ENCODE results near the gene SP140L. TPM values are rescaled to one million over a fixed set of nuclear protein-coding genes. Genes with fewer than 3 reads are reported as not detected.

The SP140L gene
- total RNA-seq, 4 donors from 2014 or later, result 22.1 to 53.6 (median 35.7) TPM

DNA sequence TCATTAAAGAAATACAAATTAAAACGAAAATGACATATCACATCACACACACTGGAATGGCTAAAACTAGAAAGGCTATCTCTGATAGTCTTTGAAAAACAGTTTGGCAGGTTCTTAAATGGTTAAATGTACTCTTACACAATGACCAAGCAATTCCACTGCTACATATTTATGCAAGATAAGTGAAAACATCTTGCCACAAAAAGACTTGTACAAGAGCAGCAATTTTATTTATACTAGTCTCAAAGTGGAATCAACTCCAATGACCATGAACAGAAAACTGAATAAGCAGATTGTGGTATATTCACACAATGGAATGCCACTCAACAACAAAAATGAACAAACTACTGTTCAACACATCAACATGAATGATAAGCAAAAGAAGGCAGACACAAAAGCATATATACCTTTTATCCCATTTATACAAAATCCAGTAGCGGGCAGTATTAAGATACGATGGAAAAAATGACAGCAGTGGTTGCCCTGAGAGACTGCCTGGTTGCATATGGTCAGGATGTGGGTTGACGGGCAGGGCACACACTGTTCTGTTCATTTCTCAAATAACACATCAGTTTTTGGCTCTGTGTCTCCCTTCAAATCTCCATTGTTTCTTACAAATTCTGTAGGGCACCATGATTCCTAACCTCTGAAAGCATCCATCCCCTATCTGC is 114.4 kb downstream of the SP140L start:
- peak overlapping the region; percentile 46 to 72 (median 50) for H3K27ac ChIP-seq
- DNase-seq, result peak in 2 of 3 donors; percentile 85 to 90
- TF ChIP-seq POLR2A (IDR thresholded peaks at IDR 0.05), result no peak
- TF ChIP-seq, protein P1, sequence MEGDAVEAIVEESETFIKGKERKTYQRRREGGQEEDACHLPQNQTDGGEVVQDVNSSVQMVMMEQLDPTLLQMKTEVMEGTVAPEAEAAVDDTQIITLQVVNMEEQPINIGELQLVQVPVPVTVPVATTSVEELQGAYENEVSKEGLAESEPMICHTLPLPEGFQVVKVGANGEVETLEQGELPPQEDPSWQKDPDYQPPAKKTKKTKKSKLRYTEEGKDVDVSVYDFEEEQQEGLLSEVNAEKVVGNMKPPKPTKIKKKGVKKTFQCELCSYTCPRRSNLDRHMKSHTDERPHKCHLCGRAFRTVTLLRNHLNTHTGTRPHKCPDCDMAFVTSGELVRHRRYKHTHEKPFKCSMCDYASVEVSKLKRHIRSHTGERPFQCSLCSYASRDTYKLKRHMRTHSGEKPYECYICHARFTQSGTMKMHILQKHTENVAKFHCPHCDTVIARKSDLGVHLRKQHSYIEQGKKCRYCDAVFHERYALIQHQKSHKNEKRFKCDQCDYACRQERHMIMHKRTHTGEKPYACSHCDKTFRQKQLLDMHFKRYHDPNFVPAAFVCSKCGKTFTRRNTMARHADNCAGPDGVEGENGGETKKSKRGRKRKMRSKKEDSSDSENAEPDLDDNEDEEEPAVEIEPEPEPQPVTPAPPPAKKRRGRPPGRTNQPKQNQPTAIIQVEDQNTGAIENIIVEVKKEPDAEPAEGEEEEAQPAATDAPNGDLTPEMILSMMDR (IDR thresholded peaks at IDR 0.05), result no peak

DNA sequence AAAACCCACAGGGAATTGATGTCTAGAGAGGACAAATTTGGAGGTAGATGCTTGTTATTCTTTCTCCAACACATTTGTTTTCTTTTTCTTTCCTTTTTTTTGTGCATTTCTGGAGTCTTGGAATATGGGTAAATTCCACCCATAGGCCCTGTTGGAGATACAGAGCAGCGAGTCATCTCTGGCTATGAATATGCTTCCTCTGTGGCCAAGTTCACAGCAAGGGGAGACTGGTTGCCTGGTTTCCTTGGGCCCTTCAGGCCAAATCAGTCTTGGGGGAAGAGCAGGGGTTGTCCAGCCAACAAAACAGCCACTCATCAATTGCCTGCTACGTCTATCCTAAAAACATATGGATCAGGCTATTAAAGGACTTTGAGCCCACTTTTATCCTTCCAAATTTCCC is 116.5 kb downstream of the SP140L start:
- Histone ChIP-seq H3K4me1 (peaks cover 0 to 20% (median 3%) of the 10 kb centered on the region in 4 donors), H3K27ac (peak overlapping the region in 1 of 4 donors; percentile 82), H3K9me3 (no peaks in the 10 kb centered on the region), H3K27me3 (no peaks in the 10 kb centered on the region), H3K4me3 (no peak overlapping the region), H3K36me3 (peaks cover 0 to 57% (median 0%) of the 10 kb centered on the region in 3 donors)
- DNase-seq, result no peak
- no peak for TF ChIP-seq POLR2A (IDR thresholded peaks at IDR 0.05)
- TF ChIP-seq, protein P1 (IDR thresholded peaks at IDR 0.05), result no peak

More for the DNA sequence above, 114.4 kb downstream of the SP140L start:
- H3K4me3 ChIP-seq, result no peak overlapping the region
- peaks cover 0 to 13% (median 3%) of the 10 kb centered on the region in 4 donors for H3K4me1 ChIP-seq
- no peaks in the 10 kb centered on the region for H3K27me3 ChIP-seq
- H3K36me3 ChIP-seq, result peaks cover 0 to 41% (median 0%) of the 10 kb centered on the region in 3 donors
- H3K9me3 ChIP-seq, result peaks cover 0 to under 1% (median 0%) of the 10 kb centered on the region in 4 donors

DNA sequence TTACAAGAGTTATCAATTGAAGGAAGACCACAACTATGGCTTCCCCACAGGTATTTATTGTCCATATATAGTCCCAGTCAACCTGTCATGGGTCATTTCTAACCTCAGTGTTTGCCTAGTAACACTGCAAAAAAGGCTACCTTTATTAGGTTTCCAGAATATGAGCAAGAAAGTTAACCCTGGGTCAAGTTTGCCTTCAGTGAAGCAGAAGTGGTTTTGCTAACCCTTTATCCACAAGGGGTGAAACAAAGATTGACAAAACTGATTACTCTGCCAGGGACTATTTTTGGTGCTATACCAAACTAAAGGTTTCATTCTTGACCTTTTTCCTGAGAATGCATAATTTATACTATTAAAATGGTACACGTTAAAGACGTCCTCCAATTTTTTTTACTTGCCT is 117.8 kb downstream of the SP140L start:
- no peaks in the 10 kb centered on the region for H3K9me3 ChIP-seq
- peaks cover 0 to 27% (median 7%) of the 10 kb centered on the region in 4 donors for H3K4me1 ChIP-seq
- peaks cover 0 to 70% (median 0%) of the 10 kb centered on the region in 3 donors for H3K36me3 ChIP-seq
- H3K4me3 ChIP-seq, result no peak overlapping the region
- DNase-seq, result no peak
- H3K27me3 ChIP-seq, result no peaks in the 10 kb centered on the region
- TF ChIP-seq POLR2A (IDR thresholded peaks at IDR 0.05), result no peak
- TF ChIP-seq, protein P1 (IDR thresholded peaks at IDR 0.05), result no peak
- H3K27ac ChIP-seq, result peak overlapping the region in 1 of 4 donors; percentile 82

DNA sequence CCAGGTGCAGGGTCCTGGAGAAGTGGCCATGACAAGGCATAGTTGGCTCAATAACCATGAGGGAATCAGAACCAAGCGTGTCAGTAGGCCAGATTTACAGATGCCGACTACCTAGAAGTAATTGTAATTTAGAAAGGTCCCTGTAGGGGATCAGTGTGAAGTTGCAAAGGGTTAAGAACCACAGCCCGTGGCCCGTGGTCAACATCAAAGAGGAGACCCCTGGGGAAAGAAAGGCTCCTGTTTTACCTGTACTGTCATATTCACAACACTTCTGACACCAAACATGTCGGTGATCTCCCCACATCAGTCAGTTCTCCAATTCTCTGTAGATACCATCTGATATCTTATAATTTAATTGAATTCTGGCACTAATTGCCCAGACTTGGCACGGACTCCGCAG is 120.0 kb downstream of the SP140L start:
- Histone ChIP-seq H3K9me3 (no peaks in the 10 kb centered on the region), H3K27me3 (no peaks in the 10 kb centered on the region), H3K36me3 (peaks cover 0 to 78% (median 0%) of the 10 kb centered on the region in 3 donors), H3K4me1 (peaks cover 0 to 18% (median 5%) of the 10 kb centered on the region in 4 donors), H3K4me3 (no peak overlapping the region), H3K27ac (peak overlapping the region in 3 of 4 donors; percentile 10 to 82 (median 79))
- TF ChIP-seq, protein P1 (IDR thresholded peaks at IDR 0.05), result no peak
- TF ChIP-seq POLR2A (IDR thresholded peaks at IDR 0.05), result no peak
- no peak for DNase-seq

DNA sequence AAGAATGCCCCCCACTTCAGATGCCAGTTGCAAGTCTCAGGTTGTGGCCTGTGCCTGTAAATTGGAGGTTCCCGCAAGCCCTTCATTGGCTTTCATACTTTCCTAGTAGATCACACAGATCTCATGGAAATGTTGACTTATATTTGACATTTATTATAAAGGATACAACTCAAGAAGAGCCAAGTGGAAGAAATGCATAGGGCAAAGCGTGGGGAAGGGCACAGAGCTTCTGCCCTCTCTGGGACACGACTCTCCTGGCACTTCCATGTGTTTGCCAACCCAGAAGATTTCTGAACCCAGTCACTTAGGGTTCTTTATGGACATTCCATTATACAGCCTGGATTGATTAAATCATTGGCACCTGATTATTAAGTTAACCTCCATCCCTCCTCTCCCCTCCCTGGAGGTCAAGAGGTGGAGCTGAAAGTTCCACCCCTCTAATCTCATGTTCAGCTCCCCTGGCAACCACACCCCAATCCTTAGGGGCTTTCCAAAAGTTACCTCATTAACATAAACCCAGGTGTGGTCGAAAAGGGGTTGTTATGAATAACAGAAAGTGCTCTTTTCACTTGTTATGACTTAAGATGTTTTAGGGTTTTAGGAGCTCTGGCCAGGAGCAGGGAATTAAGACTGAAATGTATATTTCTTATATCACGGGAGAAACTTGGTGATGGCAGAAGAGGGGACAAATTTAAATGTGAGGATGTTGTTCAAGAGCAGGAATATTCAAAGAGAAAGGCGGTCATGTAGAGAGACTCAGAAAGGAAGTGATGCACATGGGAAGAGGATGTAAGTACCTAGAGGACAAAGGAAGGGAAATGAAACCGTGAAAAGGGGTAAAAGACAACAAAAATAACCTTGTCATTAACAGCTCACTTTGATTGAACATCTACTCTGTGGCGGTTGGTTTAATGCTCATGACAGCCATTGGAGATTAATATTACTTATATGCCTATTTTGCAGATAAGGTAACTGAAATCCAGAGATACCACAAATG is 120.8 kb downstream of the SP140L start:
- no peak for TF ChIP-seq POLR2A (IDR thresholded peaks at IDR 0.05)
- TF ChIP-seq, protein P1 (IDR thresholded peaks at IDR 0.05), result no peak
- peaks cover 0 to 83% (median 0%) of the 10 kb centered on the region in 3 donors for H3K36me3 ChIP-seq
- peak overlapping the region; percentile 10 to 82 (median 55) for H3K27ac ChIP-seq

More for the DNA sequence above, 120.8 kb downstream of the SP140L start:
- Histone ChIP-seq H3K9me3 (no peaks in the 10 kb centered on the region), H3K27me3 (no peaks in the 10 kb centered on the region), H3K4me3 (no peak overlapping the region), H3K4me1 (peaks cover 0 to 14% (median 5%) of the 10 kb centered on the region in 4 donors)
- no peak for DNase-seq
